Measurements from ENCODE around the gene COL4A2. TPM values are rescaled to one million over a fixed set of nuclear protein-coding genes. Genes with fewer than 3 reads are reported as not detected.

COL4A2 gene
- total RNA-seq, 1 experiment from 2014 or later: 66.0 TPM

GRCh38 chr13:110525328-110526319 lies 218.5 kb downstream of the COL4A2 start:
- CTCF ChIA-PET: interaction anchor here (0.7 to 1.2 kb wide), 2 partner anchors 24 to 47 kb away, joined by 4 to 6 read pairs; no protein-coding TSS in a partner anchor
- intact Hi-C loops (cut with micrococcal nuclease): no loop called here
- BruUV-seq (replicated peaks): no TSS peak
- no peaks in the 10 kb centered on the region for H3K36me3 Mint-ChIP-seq (ENCODE audit: insufficient read depth, unreplicated experiment)
- peaks cover 14% of the 10 kb centered on the region for H3K4me1 Mint-ChIP-seq (ENCODE audit: insufficient read depth, unreplicated experiment)
- DNase-seq (ENCODE audit: unreplicated experiment): no peak
- H3K9me3 Mint-ChIP-seq (ENCODE audit: unreplicated experiment): no peaks in the 10 kb centered on the region
- POLR2A ChIA-PET: interaction anchor here (0.6 to 1.6 kb wide), 4 partner anchors 13 to 42 kb away, joined by 3 to 4 read pairs (median 4); no protein-coding TSS in a partner anchor
- H3K4me3 Mint-ChIP-seq (ENCODE audit: unreplicated experiment): no peak overlapping the region
- H3K27ac Mint-ChIP-seq (ENCODE audit: low read depth, unreplicated experiment): no peak overlapping the region
- no peak for TF ChIP-seq CTCF (IDR thresholded peaks at IDR 0.05; ENCODE audit: unreplicated experiment)
- no peaks in the 10 kb centered on the region for H3K27me3 Mint-ChIP-seq (ENCODE audit: insufficient read depth, unreplicated experiment)

DNA sequence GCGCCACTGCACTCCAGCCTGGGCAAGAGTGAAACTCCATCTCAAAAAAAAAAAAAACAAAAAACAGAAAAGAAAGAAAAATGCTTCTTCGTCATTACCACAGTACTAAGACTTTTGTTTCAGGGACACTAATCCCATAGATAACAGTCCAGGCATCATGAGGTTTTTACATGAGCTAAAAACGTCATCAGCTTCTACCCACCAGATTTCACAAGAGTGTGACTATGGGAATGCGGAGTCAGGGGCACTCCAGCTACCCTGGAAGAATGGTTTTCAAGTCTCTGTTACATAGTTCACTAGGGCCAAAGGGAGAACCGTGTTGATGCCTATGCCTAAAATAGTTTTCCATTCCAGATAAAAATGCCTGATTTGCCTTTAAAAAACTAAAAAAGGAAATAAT lies 221.3 kb downstream of the COL4A2 start:
- H3K27ac Mint-ChIP-seq (ENCODE audit: low read depth, unreplicated experiment): no peak overlapping the region
- no peak overlapping the region for H3K4me3 Mint-ChIP-seq (ENCODE audit: unreplicated experiment)
- H3K9me3 Mint-ChIP-seq (ENCODE audit: unreplicated experiment): no peaks in the 10 kb centered on the region
- H3K36me3 Mint-ChIP-seq (ENCODE audit: insufficient read depth, unreplicated experiment): no peaks in the 10 kb centered on the region
- H3K4me1 Mint-ChIP-seq (ENCODE audit: insufficient read depth, unreplicated experiment): peaks cover 14% of the 10 kb centered on the region
- intact Hi-C loops (cut with micrococcal nuclease): no loop called here
- H3K27me3 Mint-ChIP-seq (ENCODE audit: insufficient read depth, unreplicated experiment): no peaks in the 10 kb centered on the region
- BruUV-seq (replicated peaks): no TSS peak
- ChIA-PET POLR2A (no interaction called here), CTCF (interaction anchor here (1.5 kb wide), 1 partner anchor 12 kb away, joined by 4 read pairs; no protein-coding TSS in a partner anchor)
- TF ChIP-seq CTCF (IDR thresholded peaks at IDR 0.05; ENCODE audit: unreplicated experiment): no peak
- DNase-seq (ENCODE audit: unreplicated experiment): no peak

DNA sequence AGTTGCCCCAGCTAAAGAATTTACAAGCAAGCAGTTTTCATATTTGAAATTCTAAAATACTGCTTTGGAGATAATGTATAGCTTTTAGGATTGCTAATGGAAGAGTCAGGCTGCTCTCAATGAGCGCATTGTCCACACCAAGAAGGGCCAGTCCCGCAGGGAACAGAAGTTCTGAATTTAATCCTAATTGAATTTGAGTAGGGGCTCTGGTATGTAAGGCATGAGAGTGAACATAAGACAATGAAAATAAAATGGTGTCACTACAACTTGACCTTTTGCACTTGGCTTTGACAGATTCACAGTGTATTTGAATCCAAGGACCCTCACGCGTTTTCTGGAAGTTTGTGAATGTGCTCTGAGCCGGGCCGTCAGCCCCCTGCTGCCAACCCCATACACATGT lies 221.8 kb downstream of the COL4A2 start:
- no peak overlapping the region for H3K27ac Mint-ChIP-seq (ENCODE audit: low read depth, unreplicated experiment)
- DNase-seq (ENCODE audit: unreplicated experiment): no peak
- peaks cover 14% of the 10 kb centered on the region for H3K4me1 Mint-ChIP-seq (ENCODE audit: insufficient read depth, unreplicated experiment)
- no TSS peak for BruUV-seq (replicated peaks)
- H3K9me3 Mint-ChIP-seq (ENCODE audit: unreplicated experiment): no peaks in the 10 kb centered on the region
- CTCF ChIA-PET: no interaction called here
- no peak overlapping the region for H3K4me3 Mint-ChIP-seq (ENCODE audit: unreplicated experiment)
- no peaks in the 10 kb centered on the region for H3K27me3 Mint-ChIP-seq (ENCODE audit: insufficient read depth, unreplicated experiment)
- intact Hi-C loops (cut with micrococcal nuclease): no loop called here
- H3K36me3 Mint-ChIP-seq (ENCODE audit: insufficient read depth, unreplicated experiment): no peaks in the 10 kb centered on the region
- POLR2A ChIA-PET: interaction anchor here (0.8 kb wide), 1 partner anchor 123 kb away, joined by 3 read pairs; no protein-coding TSS in a partner anchor
- no peak for TF ChIP-seq CTCF (IDR thresholded peaks at IDR 0.05; ENCODE audit: unreplicated experiment)

- intact Hi-C loops (cut with micrococcal nuclease): no loop called here
- no peak for TF ChIP-seq CTCF (IDR thresholded peaks at IDR 0.05; ENCODE audit: unreplicated experiment)
- no peaks in the 10 kb centered on the region for H3K36me3 Mint-ChIP-seq (ENCODE audit: insufficient read depth, unreplicated experiment)
- ChIA-PET CTCF (no interaction called here), POLR2A (interaction anchor here (0.8 kb wide), 1 partner anchor 122 kb away, joined by 3 read pairs; no protein-coding TSS in a partner anchor)
- H3K4me1 Mint-ChIP-seq (ENCODE audit: insufficient read depth, unreplicated experiment): peaks cover 7% of the 10 kb centered on the region
- no peak overlapping the region for H3K4me3 Mint-ChIP-seq (ENCODE audit: unreplicated experiment)
- no TSS peak for BruUV-seq (replicated peaks)
- DNase-seq (ENCODE audit: unreplicated experiment): no peak
- no peaks in the 10 kb centered on the region for H3K9me3 Mint-ChIP-seq (ENCODE audit: unreplicated experiment)
- no peak overlapping the region for H3K27ac Mint-ChIP-seq (ENCODE audit: low read depth, unreplicated experiment)
- no peaks in the 10 kb centered on the region for H3K27me3 Mint-ChIP-seq (ENCODE audit: insufficient read depth, unreplicated experiment)
Measured at GRCh38 chr13:110529522-110530311, 222.6 kb downstream of the COL4A2 start.
